H9 (cell line): ENCODE results near the gene TCEAL5. TPM values are rescaled to one million over a fixed set of nuclear protein-coding genes. Genes with fewer than 3 reads are reported as not detected.

Experiments used
- DNase-seq: peaks from one replicate; pipeline ENCODE4 v3.0.0-alpha.2; 2017
- H2AFZ ChIP-seq: one replicate; pipeline ENCODE4 v1.6.1; 2013; ENCODE audit warnings: mild to moderate bottlenecking, low read length, control low read depth, moderate library complexity
- H2AK5ac ChIP-seq: 2 replicates; pipeline ENCODE4 v1.6.1; 2013; ENCODE audit warnings: low read length, control low read depth, mixed read lengths; ENCODE audit not compliant: insufficient read length
- H2BK120ac ChIP-seq: one replicate; pipeline ENCODE4 v1.6.1; 2013; ENCODE audit warnings: low read depth, mild to moderate bottlenecking, low read length, control low read depth, inconsistent platforms; ENCODE audit not compliant: poor library complexity, severe bottlenecking
- H2BK12ac ChIP-seq: 2 replicates; pipeline ENCODE4 v1.6.1; 2013; ENCODE audit warnings: low read length, control low read depth, mixed read lengths, low read depth; ENCODE audit not compliant: insufficient read length
- H2BK15ac ChIP-seq: 2 replicates; pipeline ENCODE4 v1.6.1; 2013; ENCODE audit warnings: low read depth, low read length, control low read depth
- H2BK20ac ChIP-seq: one replicate; pipeline ENCODE4 v1.6.1; 2013; ENCODE audit warnings: low read depth, mild to moderate bottlenecking, low read length, control low read depth, inconsistent platforms; ENCODE audit not compliant: poor library complexity, severe bottlenecking
- H2BK5ac ChIP-seq: 2 replicates; pipeline ENCODE4 v1.6.1; 2013; ENCODE audit warnings: low read length, control low read depth, mixed read lengths; ENCODE audit not compliant: insufficient read length
- H3K14ac ChIP-seq: 2 replicates; pipeline ENCODE4 v1.6.1; 2013; ENCODE audit warnings: low read length, control low read depth; ENCODE audit not compliant: insufficient read depth
- H3K18ac ChIP-seq: 2 replicates; pipeline ENCODE4 v1.6.1; 2013; ENCODE audit warnings: low read depth, mild to moderate bottlenecking, mixed read lengths, low read length, control low read depth; ENCODE audit not compliant: insufficient read length
- H3K23ac ChIP-seq: 2 replicates; pipeline ENCODE4 v1.6.1; 2013; ENCODE audit warnings: low read length, control low read depth, mixed read lengths, low read depth; ENCODE audit not compliant: insufficient read length
- H3K23me2 ChIP-seq: 2 replicates; pipeline ENCODE4 v1.6.1; 2013; ENCODE audit warnings: low read depth, mild to moderate bottlenecking, mixed read lengths, low read length, control low read depth; ENCODE audit not compliant: insufficient read length, poor library complexity, severe bottlenecking
- H3K27ac ChIP-seq: 2 replicates; pipeline ENCODE4 v1.5.1; 2013; ENCODE audit warnings: low read length, control low read depth, mixed read lengths, low read depth; ENCODE audit not compliant: insufficient read length
- H3K27me3 ChIP-seq: 2 replicates; pipeline ENCODE4 v1.6.1; 2013; ENCODE audit warnings: low read length, control low read depth, inconsistent platforms; ENCODE audit not compliant: insufficient read depth
- H3K4ac ChIP-seq: 2 replicates; pipeline ENCODE4 v1.6.1; 2013; ENCODE audit warnings: low read depth, mild to moderate bottlenecking, control low read depth, inconsistent platforms, low read length, moderate library complexity
- H3K4me1 ChIP-seq: 2 replicates; pipeline ENCODE4 v1.6.1; 2013; ENCODE audit warnings: low read length, control low read depth, inconsistent platforms; ENCODE audit not compliant: insufficient read depth
- H3K4me2 ChIP-seq: 2 replicates; pipeline ENCODE4 v1.6.1; 2013; ENCODE audit warnings: low read length, control low read depth, mixed read lengths; ENCODE audit not compliant: insufficient read length, insufficient read depth
- H3K56ac ChIP-seq: 2 replicates; pipeline ENCODE4 v1.6.1; 2013; ENCODE audit warnings: low read depth, mild to moderate bottlenecking, mixed read lengths, low read length, control low read depth; ENCODE audit not compliant: insufficient read length
- H3K79me1 ChIP-seq: 2 replicates; pipeline ENCODE4 v1.6.1; 2013; ENCODE audit warnings: low read depth, mild to moderate bottlenecking, moderate library complexity, low read length, control low read depth, inconsistent platforms; ENCODE audit not compliant: insufficient read depth, poor library complexity, severe bottlenecking
- H3K79me2 ChIP-seq: 2 replicates; pipeline ENCODE4 v1.6.1; 2013; ENCODE audit warnings: low read length, control low read depth, inconsistent platforms; ENCODE audit not compliant: insufficient read depth
- H3K9ac ChIP-seq: 2 replicates; pipeline ENCODE4 v1.6.1; 2013; ENCODE audit warnings: low read length, control low read depth, mixed read lengths; ENCODE audit not compliant: insufficient read length; ENCODE audit errors: extremely low read depth
- H3K9me3 ChIP-seq: one replicate; pipeline ENCODE4 v1.6.1; 2013; ENCODE audit warnings: low read depth, low read length, inconsistent platforms; ENCODE audit not compliant: control insufficient read depth
- H3T11ph ChIP-seq: one replicate; pipeline ENCODE4 v1.6.1; 2013; ENCODE audit warnings: mild to moderate bottlenecking, low read length, control low read depth, inconsistent platforms
- H4K20me1 ChIP-seq: one replicate; pipeline ENCODE4 v1.6.1; 2013; ENCODE audit not compliant: control insufficient read depth, insufficient read length, insufficient read depth
- H4K5ac ChIP-seq: 2 replicates; pipeline ENCODE4 v1.6.1; 2013; ENCODE audit warnings: low read depth, mild to moderate bottlenecking, mixed read lengths, low read length, control low read depth; ENCODE audit not compliant: insufficient read length
- H4K8ac ChIP-seq: replicated peaks from 2 replicates; pipeline ENCODE4 v1.6.1; 2013; ENCODE audit warnings: low read length, control low read depth, mixed read lengths, low read depth; ENCODE audit not compliant: insufficient read length
- H4K91ac ChIP-seq: 2 replicates; pipeline ENCODE4 v1.6.1; 2013; ENCODE audit warnings: low read depth, mild to moderate bottlenecking, moderate library complexity, mixed read lengths, low read length, control low read depth; ENCODE audit not compliant: insufficient read length
- H3K27ac Mint-ChIP-seq, 3 experiments: 2 replicates in 2 of 3; 3 replicates in 1 of 3; pipeline ENCODE4 v1.8.0; 2020 to 2021; ENCODE audit warnings: mixed read lengths in 3 of 3, mild to moderate bottlenecking in 1 of 3, moderate library complexity in 1 of 3
- H3K27me3 Mint-ChIP-seq: 2 replicates; pipeline ENCODE4 v1.8.0; 2021; ENCODE audit warnings: low read depth, mild to moderate bottlenecking, moderate library complexity, mixed read lengths
- H3K36me3 Mint-ChIP-seq, 3 experiments: 2 replicates in 2 of 3; 3 replicates in 1 of 3; pipeline ENCODE4 v1.8.0; 2020 to 2021; ENCODE audit warnings: low read depth in 3 of 3, mixed read lengths in 3 of 3; ENCODE audit not compliant: insufficient read depth in 1 of 3
- H3K4me1 Mint-ChIP-seq, 2 experiments: 2 replicates each; pipeline ENCODE4 v1.8.0; 2020; ENCODE audit warnings: mixed read lengths in 2 of 2
- H3K4me3 Mint-ChIP-seq, 2 experiments: 2 replicates in 1 of 2; 3 replicates in 1 of 2; pipeline ENCODE4 v1.8.0; 2020 to 2021; ENCODE audit warnings: mild to moderate bottlenecking in 2 of 2, mixed read lengths in 2 of 2, moderate library complexity in 1 of 2
- H3K9me3 Mint-ChIP-seq, 2 experiments: 2 replicates in 1 of 2; 3 replicates in 1 of 2; pipeline ENCODE4 v1.8.0; 2020; ENCODE audit warnings: mild to moderate bottlenecking in 2 of 2, mixed read lengths in 2 of 2, moderate library complexity in 1 of 2
- WGBS: extraction: QIAGEN DNeasy Blood & Tissue Kit; methylation state at CpG from one replicate; pipeline ENCODE4 v1.1.7; 2013; ENCODE audit warnings: missing lambda C conversion rate, low lambda C conversion rate, mixed read lengths; ENCODE audit not compliant: insufficient read length; ENCODE audit errors: extremely low coverage; 5-methylcytosine and 5-hydroxymethylcytosine counted together
- total RNA-seq: library from RNA; stranded (reverse); gene quantifications from 2 replicates; pipeline ENCODE4 v1.2.1, GENCODE V29; 2021
- TF ChIP-seq, protein P1 (sequence below): fragments of 200-600 bp; sonication (generic); conservative IDR thresholded peaks from 3 replicates; pipeline ENCODE4 v1.8.0; 2021; ENCODE audit warnings: antibody characterized with exemption, mild to moderate bottlenecking

TCEAL5 gene
- total RNA-seq, 1 experiment from 2014 or later: not detected

DNA sequence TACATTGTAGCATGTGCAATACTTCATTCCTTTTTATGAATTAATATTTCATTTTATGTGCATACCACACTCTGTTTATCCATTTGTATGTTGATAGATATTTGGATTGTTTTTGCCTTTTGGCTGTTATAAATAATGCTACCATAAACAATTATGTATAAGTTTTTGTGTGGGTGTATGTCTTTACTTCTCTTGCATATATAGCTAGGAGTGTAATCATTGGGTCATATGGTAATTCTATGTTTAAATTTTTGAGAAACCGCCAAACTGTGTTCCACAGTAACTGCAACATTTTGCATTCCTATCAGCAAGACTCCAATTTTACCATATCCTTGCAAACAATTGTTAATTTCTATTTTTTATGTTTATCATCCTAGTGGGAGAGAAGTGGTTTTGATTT, 3.1 kb upstream of the TCEAL5 start:
- no peak overlapping the region for H4K5ac ChIP-seq
- H3T11ph ChIP-seq: no peak overlapping the region
- Mint-ChIP-seq H3K4me3 (no peak overlapping the region), H3K9me3 (peaks cover 13 to 79% of the 10 kb centered on the region in 2 experiments), H3K27me3 (peaks cover 18% of the 10 kb centered on the region), H3K27ac (no peak overlapping the region), H3K36me3 (peaks cover 0 to 8% (median 5%) of the 10 kb centered on the region in 3 experiments; a peak in 5 of 7 replicates), H3K4me1 (peaks cover 0 to 4% of the 10 kb centered on the region in 2 experiments; a peak in 1 of 4 replicates)
- H3K27ac ChIP-seq: no peak overlapping the region
- H3K4ac ChIP-seq: no peak overlapping the region
- no peak overlapping the region for H3K18ac ChIP-seq
- H2AK5ac ChIP-seq: no peak overlapping the region
- H3K14ac ChIP-seq: no peak overlapping the region
- no peak overlapping the region for H4K8ac ChIP-seq
- H3K23ac ChIP-seq: no peak overlapping the region
- H2AFZ ChIP-seq: no peak overlapping the region
- H3K23me2 ChIP-seq: no peaks in the 10 kb centered on the region
- H3K9ac ChIP-seq: no peak overlapping the region
- H4K20me1 ChIP-seq: no peaks in the 10 kb centered on the region
- no peak overlapping the region for H4K91ac ChIP-seq
- no peak overlapping the region for H2BK12ac ChIP-seq
- no peaks in the 10 kb centered on the region for H3K79me2 ChIP-seq
- no peak overlapping the region for H2BK120ac ChIP-seq
- H3K4me2 ChIP-seq: no peak overlapping the region
- TF ChIP-seq, protein P1, sequence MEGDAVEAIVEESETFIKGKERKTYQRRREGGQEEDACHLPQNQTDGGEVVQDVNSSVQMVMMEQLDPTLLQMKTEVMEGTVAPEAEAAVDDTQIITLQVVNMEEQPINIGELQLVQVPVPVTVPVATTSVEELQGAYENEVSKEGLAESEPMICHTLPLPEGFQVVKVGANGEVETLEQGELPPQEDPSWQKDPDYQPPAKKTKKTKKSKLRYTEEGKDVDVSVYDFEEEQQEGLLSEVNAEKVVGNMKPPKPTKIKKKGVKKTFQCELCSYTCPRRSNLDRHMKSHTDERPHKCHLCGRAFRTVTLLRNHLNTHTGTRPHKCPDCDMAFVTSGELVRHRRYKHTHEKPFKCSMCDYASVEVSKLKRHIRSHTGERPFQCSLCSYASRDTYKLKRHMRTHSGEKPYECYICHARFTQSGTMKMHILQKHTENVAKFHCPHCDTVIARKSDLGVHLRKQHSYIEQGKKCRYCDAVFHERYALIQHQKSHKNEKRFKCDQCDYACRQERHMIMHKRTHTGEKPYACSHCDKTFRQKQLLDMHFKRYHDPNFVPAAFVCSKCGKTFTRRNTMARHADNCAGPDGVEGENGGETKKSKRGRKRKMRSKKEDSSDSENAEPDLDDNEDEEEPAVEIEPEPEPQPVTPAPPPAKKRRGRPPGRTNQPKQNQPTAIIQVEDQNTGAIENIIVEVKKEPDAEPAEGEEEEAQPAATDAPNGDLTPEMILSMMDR: no peak
- no peak for DNase-seq
- no peak overlapping the region for H3K56ac ChIP-seq
- H3K9me3 ChIP-seq: no peaks in the 10 kb centered on the region
- H2BK5ac ChIP-seq: no peak overlapping the region
- H2BK15ac ChIP-seq: no peak overlapping the region
- no peaks in the 10 kb centered on the region for H3K27me3 ChIP-seq
- no peaks in the 10 kb centered on the region for H3K4me1 ChIP-seq
- WGBS: no CpG with 5 or more reads among the region's 1 CpG
- H2BK20ac ChIP-seq: no peak overlapping the region
- no peaks in the 10 kb centered on the region for H3K79me1 ChIP-seq
